HepG2 (cell line): Measurements from ENCODE around the gene PTPRD. TPM values are rescaled to one million over a fixed set of nuclear protein-coding genes. Genes with fewer than 3 reads are reported as not detected.

Source experiments
- ATAC-seq: fragments of 200-7000 bp; cut with Tn5 transposase; 3 replicates; pipeline ENCODE4 v1.9.1; 2020; ENCODE audit warnings: mild to moderate bottlenecking, moderate library complexity
- BruUV-seq: library from RNA; stranded (reverse); fragments of 400-500 nt; replicated peaks from 2 replicates; lab custom pipeline; 2021; lab: Mats Ljungman, UMichigan
- CTCF ChIA-PET: fragments of 300-600 bp; formaldehyde crosslinking; extraction: SDS; loops from one replicate; lab custom pipeline; 2021; ENCODE audit warnings: low total read pairs, inconsistent platforms, low intra/inter-chr PET ratio; lab: Yijun Ruan, JAX
- POLR2A ChIA-PET: fragments of 350-600 bp; sonication (Branson Sonifier 250); formaldehyde crosslinking; loops from one replicate; lab custom pipeline; 2020; ENCODE audit warnings: antibody characterized with exemption, inconsistent platforms; lab: Yijun Ruan, JAX
- DNase-seq: peaks from one replicate; pipeline ENCODE4 v3.0.0-alpha.2; 2015; ENCODE audit warnings: low spot score
- FAIRE-seq: peaks from 3 replicates; lab custom pipeline; 2011; peaks lifted over from hg19 to GRCh38; lab: Jason Lieb, UNC
- H2AFZ ChIP-seq: one replicate; pipeline ENCODE4 v1.6.1; 2011; ENCODE audit warnings: low read length, inconsistent platforms
- H3K27ac ChIP-seq: fragments of 300-600 bp; 3 replicates; pipeline ENCODE4 v1.8.0; 2011; ENCODE audit warnings: mixed run types, mild to moderate bottlenecking, mixed read lengths, low read length, inconsistent platforms; ENCODE audit not compliant: insufficient read depth; ENCODE audit errors: extremely low read length
- H3K27me3 ChIP-seq, 2 experiments: fragments of 200-600 bp in 1 of 2; 2 replicates in 1 of 2; 3 replicates in 1 of 2; pipeline versions ENCODE4 v1.6.0 to v1.8.0; 2011; ENCODE audit warnings: low read length in 2 of 2, mild to moderate bottlenecking in 2 of 2, moderate library complexity in 2 of 2, inconsistent platforms in 1 of 2; ENCODE audit not compliant: insufficient read depth in 2 of 2, control insufficient read depth in 1 of 2
- H3K36me3 ChIP-seq, 2 experiments: fragments of 200-600 bp in 1 of 2; replicated peaks in 1 of 2; 2 replicates in 1 of 2; 3 replicates in 1 of 2; pipeline versions ENCODE4 v1.5.1 to v1.8.0; 2011; ENCODE audit warnings: low read length in 2 of 2, inconsistent platforms in 1 of 2; ENCODE audit not compliant: insufficient read depth in 2 of 2, control insufficient read depth in 1 of 2
- H3K4me1 ChIP-seq: 2 replicates; pipeline ENCODE4 v1.5.1; 2012; ENCODE audit warnings: low read length, inconsistent platforms; ENCODE audit not compliant: insufficient read depth
- H3K4me2 ChIP-seq: 2 replicates; pipeline ENCODE4 v1.6.0; 2011; ENCODE audit warnings: low read depth, low read length, inconsistent platforms
- H3K4me3 ChIP-seq, 3 experiments: fragments of 200-600 bp in 1 of 3; sonication (generic), shearing (Covaris generic) in 1 of 3; replicated peaks in 1 of 3; 2 replicates each; pipeline ENCODE4 v1.5.1; 2011 to 2016; ENCODE audit warnings: low read length in 3 of 3, inconsistent platforms in 2 of 3, low read depth in 2 of 3, mild to moderate bottlenecking in 2 of 3, control low read depth in 1 of 3, mixed read lengths in 1 of 3; ENCODE audit not compliant: insufficient read depth in 1 of 3
- H3K79me2 ChIP-seq: one replicate; pipeline ENCODE4 v1.6.1; 2011; ENCODE audit warnings: low read length, inconsistent platforms; ENCODE audit not compliant: insufficient read depth
- H3K9ac ChIP-seq: 2 replicates; pipeline ENCODE4 v1.6.0; 2011; ENCODE audit warnings: mild to moderate bottlenecking, low read depth, low read length, inconsistent platforms; ENCODE audit not compliant: insufficient read depth
- H3K9me3 ChIP-seq: 2 replicates; pipeline ENCODE4 v1.5.1; 2012; ENCODE audit warnings: mild to moderate bottlenecking, low read length
- H4K20me1 ChIP-seq: 2 replicates; pipeline ENCODE4 v1.6.0; 2011; ENCODE audit warnings: inconsistent platforms, mild to moderate bottlenecking, low read length, moderate library complexity; ENCODE audit not compliant: insufficient read depth
- BHLHE40 ChIP-seq: IDR thresholded peaks from 2 replicates; pipeline ENCODE4 v1.6.1; 2011; ENCODE audit warnings: low read length, improper control_type of control experiment
- FOXJ3 ChIP-seq: sonication (generic); formaldehyde crosslinking; IDR thresholded peaks from 2 replicates; pipeline ENCODE4 v1.4.0; 2020; ENCODE audit warnings: missing genetic modification reagents, mild to moderate bottlenecking, borderline replicate concordance
- GATA4 ChIP-seq: sonication (generic); IDR thresholded peaks from 2 replicates; pipeline ENCODE4 v1.6.1; 2016; ENCODE audit warnings: antibody characterized with exemption, low read depth, borderline replicate concordance
- KLF15 ChIP-seq: sonication (generic); formaldehyde crosslinking; IDR thresholded peaks from 2 replicates; pipeline ENCODE4 v1.8.1; 2023; ENCODE audit warnings: borderline replicate concordance, mild to moderate bottlenecking, inconsistent platforms, missing genetic modification reagents, mixed read lengths
- MEIS1 ChIP-seq: sonication (generic); formaldehyde crosslinking; IDR thresholded peaks from 2 replicates; pipeline ENCODE4 v1.9.0; 2021; ENCODE audit warnings: mild to moderate bottlenecking, missing genetic modification reagents, moderate library complexity, borderline replicate concordance
- POLR2G ChIP-seq: fragments of 200-400 bp; formaldehyde crosslinking; IDR thresholded peaks from 2 replicates; pipeline ENCODE4 v1.6.1; 2018; ENCODE audit warnings: mild to moderate bottlenecking, low read depth, low read length, moderate library complexity
- SETDB1 ChIP-seq: sonication (generic); formaldehyde crosslinking; IDR thresholded peaks from 2 replicates; pipeline ENCODE4 v1.5.1; 2020; ENCODE audit warnings: missing genetic modification reagents, mild to moderate bottlenecking, borderline replicate concordance
- ZBED4 ChIP-seq: sonication (generic); formaldehyde crosslinking; IDR thresholded peaks from 2 replicates; pipeline ENCODE4 v1.4.0; 2020; ENCODE audit warnings: missing genetic modification reagents, borderline replicate concordance
- ZNF580 ChIP-seq: IDR thresholded peaks from 2 replicates; pipeline ENCODE4 v1.6.1; 2016; ENCODE audit warnings: low read depth, borderline replicate concordance
- ZNF709 ChIP-seq: sonication (generic); formaldehyde crosslinking; IDR thresholded peaks from 2 replicates; pipeline ENCODE4 v1.5.0; 2020; ENCODE audit warnings: mild to moderate bottlenecking, missing genetic modification reagents
- ZSCAN12 ChIP-seq: sonication (generic); formaldehyde crosslinking; IDR thresholded peaks from 2 replicates; pipeline ENCODE4 v1.9.0; 2021; ENCODE audit warnings: mild to moderate bottlenecking, missing genetic modification reagents
- ZSCAN22 ChIP-seq: sonication (generic); formaldehyde crosslinking; IDR thresholded peaks from 2 replicates; pipeline ENCODE4 v1.4.0; 2020; ENCODE audit warnings: mild to moderate bottlenecking, missing genetic modification reagents
- WGBS: methylation state at CpG from one replicate; pipeline ENCODE4 v1.1.6; 2017; ENCODE audit warnings: low lambda C conversion rate; 5-methylcytosine and 5-hydroxymethylcytosine counted together
- in situ Hi-C: cut with HindIII; loops from 2 replicates; pipeline ENCODE4 v1.10.0; 2017; ENCODE audit warnings: low pct_unique_long_range_greater_than_20kb; ENCODE audit not compliant: extremely low pct_ligation_motif_present
- intact Hi-C: fragments of 100-400 bp; cut with micrococcal nuclease; formaldehyde crosslinking; loops from one replicate; pipeline ENCODE4 v1.10.0; 2022; ENCODE audit not compliant: unreplicated experiment
- polyA plus RNA-seq, 8 experiments: library from polyadenylated mRNA; depleted of rRNA in 3 of 8; stranded (reverse) in 7 of 8; unstranded in 1 of 8; fragments of >200 nt; fragmentation: Illumina TruSeq in 4 of 8; extraction: Trizol in 4 of 8; gene quantifications; 2 replicates each; pipeline versions ENCODE4 v1.2.1 to v1.2.3, GENCODE V29; 2011 to 2016; ENCODE audit warnings: low read depth in 4 of 8, missing spikeins in 1 of 8, mixed read lengths in 1 of 8; ENCODE audit not compliant: insufficient read depth in 1 of 8
- total RNA-seq, 5 experiments: library from RNA; depleted of rRNA; stranded (reverse); fragments of >200 nt; fragmentation: Illumina TruSeq; extraction: Trizol; gene quantifications; 2 replicates each; pipeline ENCODE4 v1.2.3, GENCODE V29; 2016; ENCODE audit warnings: low read depth in 1 of 5
- TF ChIP-seq, protein P1 (sequence below), 2 experiments: sonication (generic) in 1 of 2; formaldehyde crosslinking in 1 of 2; IDR thresholded peaks; 2 replicates each; pipeline versions ENCODE4 v1.4.0 to v1.6.1; 2016 to 2020; ENCODE audit warnings: borderline replicate concordance in 1 of 2, low read depth in 1 of 2, mild to moderate bottlenecking in 1 of 2, missing genetic modification reagents in 1 of 2

Gene PTPRD
- total and polyA plus RNA-seq, 2 of the 13 experiments (the other 11 are each of a cell fraction or from before 2014, with no cell fraction given), result 0.05 TPM; not detected in 1

DNA sequence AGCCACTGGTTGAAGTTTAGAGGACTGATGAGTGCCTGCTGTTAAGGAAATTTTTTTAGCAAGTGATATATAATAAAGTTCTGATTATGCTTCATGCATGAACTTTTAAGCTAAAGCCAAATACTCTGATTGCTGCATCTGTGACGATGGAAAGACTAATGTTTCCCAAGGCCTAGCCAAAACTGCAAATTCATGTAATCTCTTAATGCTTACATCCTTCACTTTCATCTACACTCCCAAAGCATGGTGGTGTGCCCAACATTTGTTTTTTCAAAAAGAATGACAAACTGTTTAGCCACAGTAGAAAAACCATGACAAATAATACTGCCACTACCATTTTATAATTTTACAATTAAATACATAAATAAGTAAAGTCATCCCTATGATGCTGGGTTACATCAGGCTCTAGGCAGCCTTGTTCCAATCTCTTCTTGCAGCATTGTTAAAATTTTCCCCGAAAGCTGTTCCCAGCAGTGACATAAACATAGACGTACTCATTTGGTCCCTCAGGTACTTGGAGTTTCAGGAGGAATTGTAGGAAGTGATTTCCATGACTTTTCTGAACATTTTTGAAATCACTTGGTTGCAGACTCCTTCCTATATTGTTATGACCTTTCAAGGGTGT, 2187.9 kb downstream of the PTPRD start:
- no peak overlapping the region for H2AFZ ChIP-seq
- peaks cover 48% of the 10 kb centered on the region for H3K9me3 ChIP-seq
- intact Hi-C loops, result no loop called here
- ChIA-PET CTCF (no interaction called here), POLR2A (no interaction called here)
- no peaks in the 10 kb centered on the region for H3K79me2 ChIP-seq
- no peaks in the 10 kb centered on the region for H3K36me3 ChIP-seq
- no TSS peak for BruUV-seq
- no peaks in the 10 kb centered on the region for H4K20me1 ChIP-seq
- no peaks in the 10 kb centered on the region for H3K4me1 ChIP-seq
- no peak overlapping the region for H3K9ac ChIP-seq
- DNase-seq (no peak), FAIRE-seq (no peak), ATAC-seq (no peak)
- H3K27ac ChIP-seq, result no peak overlapping the region
- WGBS, result 13% methylated on average over 3 of the region's 3 CpGs
- no peak overlapping the region for H3K4me2 ChIP-seq
- in situ Hi-C loops, result no loop called here
- no peak for TF ChIP-seq KLF15 (CRISPR knock-in tag)
- no peak for TF ChIP-seq ZSCAN22 (CRISPR knock-in tag)
- no peak for TF ChIP-seq ZNF580
- no peak for TF ChIP-seq ZNF709 (CRISPR knock-in tag)
- TF ChIP-seq FOXJ3 (CRISPR knock-in tag), result no peak
- no peak for TF ChIP-seq GATA4
- TF ChIP-seq POLR2G, result no peak
- TF ChIP-seq, protein P1, sequence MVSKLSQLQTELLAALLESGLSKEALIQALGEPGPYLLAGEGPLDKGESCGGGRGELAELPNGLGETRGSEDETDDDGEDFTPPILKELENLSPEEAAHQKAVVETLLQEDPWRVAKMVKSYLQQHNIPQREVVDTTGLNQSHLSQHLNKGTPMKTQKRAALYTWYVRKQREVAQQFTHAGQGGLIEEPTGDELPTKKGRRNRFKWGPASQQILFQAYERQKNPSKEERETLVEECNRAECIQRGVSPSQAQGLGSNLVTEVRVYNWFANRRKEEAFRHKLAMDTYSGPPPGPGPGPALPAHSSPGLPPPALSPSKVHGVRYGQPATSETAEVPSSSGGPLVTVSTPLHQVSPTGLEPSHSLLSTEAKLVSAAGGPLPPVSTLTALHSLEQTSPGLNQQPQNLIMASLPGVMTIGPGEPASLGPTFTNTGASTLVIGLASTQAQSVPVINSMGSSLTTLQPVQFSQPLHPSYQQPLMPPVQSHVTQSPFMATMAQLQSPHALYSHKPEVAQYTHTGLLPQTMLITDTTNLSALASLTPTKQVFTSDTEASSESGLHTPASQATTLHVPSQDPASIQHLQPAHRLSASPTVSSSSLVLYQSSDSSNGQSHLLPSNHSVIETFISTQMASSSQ (IDR thresholded peaks at IDR 0.05; ENCODE audit: low read depth), result no peak
- TF ChIP-seq, protein P1 (CRISPR knock-in tag; IDR thresholded peaks at IDR 0.05; ENCODE audit: borderline replicate concordance), result no peak
- TF ChIP-seq BHLHE40, result no peak
- TF ChIP-seq ZBED4 (CRISPR knock-in tag), result no peak
- TF ChIP-seq MEIS1 (CRISPR knock-in tag), result no peak
- TF ChIP-seq ZSCAN12 (CRISPR knock-in tag), result no peak
- TF ChIP-seq SETDB1 (CRISPR knock-in tag), result no peak
- H3K27me3 ChIP-seq, result no peaks in the 10 kb centered on the region
- H3K4me3 ChIP-seq, result no peak overlapping the region
